NCI-H2107 treated with DMSO at 0.1 percent for 48 hours (cell line): ENCODE data around the gene XDH.

ENCODE experiments used
- DNase-seq: peaks from one replicate; lab custom pipeline; 2025; ENCODE audit not compliant: unreplicated experiment; lab: John Stamatoyannopoulos, UW

XDH gene

DNA sequence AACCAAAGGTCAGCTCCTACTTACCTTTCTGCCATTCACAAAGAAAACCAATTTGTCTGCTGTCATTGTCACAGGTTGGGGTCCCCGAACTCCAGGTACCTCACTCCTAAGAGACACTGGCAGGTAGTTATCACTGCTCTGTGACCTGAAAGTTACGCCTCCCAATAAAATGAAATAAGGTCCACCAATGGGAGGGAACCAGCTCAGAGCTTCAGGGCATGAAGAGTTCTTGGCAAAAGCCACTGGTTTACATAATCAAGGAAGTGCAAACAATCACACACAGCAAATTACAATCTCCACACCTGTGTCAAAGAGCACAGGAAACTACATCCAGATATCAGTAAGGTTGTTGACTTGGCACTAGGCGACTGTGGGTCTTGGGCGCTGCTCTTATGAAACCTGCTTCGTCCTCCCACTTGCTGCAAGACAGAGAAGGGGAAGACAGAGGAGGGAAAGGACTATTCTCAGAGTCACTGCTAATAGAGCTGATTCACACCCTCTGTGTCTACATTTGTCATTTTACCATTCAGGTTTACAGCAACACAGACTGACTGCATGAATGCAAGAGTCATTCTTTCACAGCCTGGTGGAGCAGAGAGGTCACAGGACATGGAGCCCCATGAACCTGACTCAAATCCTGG, at the start of gene XDH:
Gene XDH, minus strand, starts transcription at position 142 of the 641 bp plus-strand sequence. Its CDS starts 76 bp downstream, at position 66.
- DNase-seq: no peak

DNA sequence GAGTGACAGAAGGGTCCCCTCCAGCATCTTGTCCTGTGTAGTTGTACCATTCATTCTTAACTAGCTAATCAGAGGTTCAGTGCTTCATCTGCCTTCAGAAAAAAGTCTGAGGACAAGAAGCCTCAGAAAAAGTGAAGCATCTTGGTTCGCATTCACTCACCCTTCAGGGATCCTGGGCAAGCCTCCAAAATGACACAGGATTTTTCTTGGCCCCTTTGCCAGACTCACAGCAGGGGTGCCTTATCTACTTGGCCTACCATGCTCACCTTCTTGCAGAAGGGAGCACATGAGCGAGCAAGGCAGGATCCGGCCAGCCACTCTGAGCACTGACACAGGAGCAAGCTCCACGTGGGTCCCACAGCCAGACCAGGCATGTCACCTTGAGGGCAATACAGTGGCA, 43.1 kb upstream of the XDH start:
- no peak for DNase-seq

DNA sequence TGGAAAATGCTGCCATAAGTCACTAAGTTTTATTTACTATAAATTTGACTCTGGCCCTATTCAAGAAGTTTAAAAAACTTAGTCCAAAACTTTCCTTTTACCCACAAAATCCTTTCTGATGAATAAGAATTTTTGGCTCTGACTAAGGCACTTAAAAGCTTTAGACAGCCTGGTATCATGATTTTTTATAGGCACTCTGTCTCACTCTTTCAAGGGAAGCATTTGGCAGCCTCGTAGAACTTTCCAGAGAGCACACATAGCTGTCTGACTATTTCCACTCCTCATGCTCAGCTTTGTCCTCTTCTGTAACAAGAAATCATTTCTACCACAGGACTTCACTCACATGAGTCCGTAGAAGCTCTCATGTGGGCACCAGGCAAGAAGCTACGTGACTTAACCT, 32.3 kb upstream of the XDH start:
- DNase-seq: no peak

DNA sequence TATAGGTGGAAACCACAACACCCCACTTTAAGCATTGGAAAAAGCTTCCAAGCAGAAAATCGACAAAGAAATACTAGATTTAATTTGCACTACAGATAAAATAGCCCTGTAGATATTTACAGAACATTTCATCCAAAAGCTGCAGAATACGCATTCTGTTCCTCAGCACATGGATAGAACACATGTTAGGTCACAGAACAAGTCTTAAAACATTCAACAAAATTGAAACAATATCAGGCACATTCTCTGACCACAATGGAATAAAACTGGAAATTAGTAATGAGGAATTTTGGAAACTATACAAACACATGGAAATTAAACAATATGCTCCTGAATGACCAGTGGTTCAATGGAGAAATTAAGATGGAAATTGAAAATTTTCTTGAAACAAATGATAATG, 27.8 kb upstream of the XDH start:
- DNase-seq: no peak

DNA sequence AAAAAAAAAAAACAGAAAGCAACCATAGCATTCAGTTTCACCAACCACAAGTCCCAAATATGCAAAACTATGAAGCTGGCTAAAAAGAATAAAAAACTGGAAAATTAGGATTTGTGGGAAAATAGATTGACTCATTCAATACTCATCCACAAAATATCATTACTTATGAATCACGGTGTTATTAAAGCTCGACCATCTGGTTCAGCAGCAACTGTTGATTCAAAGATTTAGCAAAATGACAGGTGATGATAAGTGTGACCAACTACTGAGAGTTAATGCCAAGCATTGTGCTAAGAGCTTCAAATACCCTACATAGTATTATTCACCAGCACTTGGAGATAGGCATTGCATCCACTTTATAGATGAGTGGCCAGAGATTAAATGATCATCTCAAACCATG, 26.2 kb upstream of the XDH start:
- no peak for DNase-seq

DNA sequence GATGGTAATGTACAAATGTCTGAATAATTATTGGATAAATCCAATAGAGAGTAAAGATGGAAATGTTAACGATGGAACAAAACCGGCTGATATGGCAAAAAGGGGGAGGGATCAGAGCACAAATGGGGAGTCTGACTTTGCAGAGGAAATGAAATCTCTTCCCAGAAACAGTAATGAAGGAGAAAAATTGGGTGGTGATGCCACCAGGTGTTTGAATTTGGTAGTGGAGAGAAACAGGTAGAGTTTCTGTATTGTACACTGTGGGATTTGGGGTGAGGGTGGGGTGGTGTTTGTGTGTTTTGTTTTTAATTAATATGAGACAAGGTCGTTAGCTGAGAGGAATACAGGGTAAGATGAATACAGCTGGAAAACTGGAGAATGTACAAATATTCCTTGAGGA, 20.4 kb upstream of the XDH start:
- no peak for DNase-seq

DNA sequence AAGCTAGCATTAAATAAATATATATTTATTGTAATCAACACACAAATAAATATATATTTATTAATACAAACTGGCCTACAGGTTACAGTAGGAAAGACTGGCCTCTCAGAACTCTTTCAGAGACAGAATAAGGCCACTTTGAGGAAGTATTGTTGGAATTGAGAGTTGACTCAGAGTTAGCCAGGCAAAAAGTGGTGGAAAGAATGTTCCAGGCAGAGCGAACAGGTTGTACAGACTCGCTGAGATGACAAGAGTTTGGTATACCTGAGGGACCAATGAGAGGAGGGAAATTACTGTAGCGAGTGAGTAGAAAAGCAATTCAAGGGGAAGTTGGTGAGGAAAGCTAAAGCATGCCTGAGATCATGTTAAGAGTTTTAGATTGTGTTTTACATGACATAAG, 19.0 kb upstream of the XDH start:
- no peak for DNase-seq

DNA sequence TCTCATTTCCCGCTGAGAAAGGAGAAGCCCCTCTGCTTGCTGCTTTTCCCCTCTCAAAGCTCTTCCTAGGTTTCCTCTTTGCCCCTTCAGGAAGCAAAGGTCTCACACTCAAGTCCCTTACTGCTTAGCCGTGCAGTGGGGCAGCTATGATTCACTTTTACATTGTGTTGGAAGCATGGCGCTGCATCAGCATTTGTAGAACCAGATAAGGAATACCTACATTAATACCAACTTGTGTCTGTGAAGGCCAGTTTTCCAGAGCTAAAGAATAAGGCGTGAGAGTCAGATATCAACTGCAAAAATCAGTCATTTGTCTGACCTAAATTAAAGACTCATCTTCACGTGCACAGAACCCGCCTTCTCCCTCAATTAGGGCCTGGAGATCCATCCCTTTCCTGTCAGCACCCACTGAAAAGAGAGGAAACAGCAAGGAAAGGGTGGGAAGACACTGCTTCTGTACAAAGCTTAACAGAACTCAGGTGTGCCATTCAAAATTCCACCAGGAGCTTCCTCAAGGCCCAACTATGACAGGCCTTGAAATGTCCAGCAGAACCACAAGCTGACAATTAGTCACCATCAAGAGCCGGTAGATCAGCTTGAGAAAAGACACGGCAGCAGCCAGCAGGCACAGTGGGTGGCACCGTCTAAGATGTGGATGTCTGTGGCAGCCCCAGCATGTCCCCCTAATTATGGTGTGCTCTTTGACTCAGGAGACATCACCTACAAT, 16.1 kb upstream of the XDH start:
- DNase-seq: no peak

DNA sequence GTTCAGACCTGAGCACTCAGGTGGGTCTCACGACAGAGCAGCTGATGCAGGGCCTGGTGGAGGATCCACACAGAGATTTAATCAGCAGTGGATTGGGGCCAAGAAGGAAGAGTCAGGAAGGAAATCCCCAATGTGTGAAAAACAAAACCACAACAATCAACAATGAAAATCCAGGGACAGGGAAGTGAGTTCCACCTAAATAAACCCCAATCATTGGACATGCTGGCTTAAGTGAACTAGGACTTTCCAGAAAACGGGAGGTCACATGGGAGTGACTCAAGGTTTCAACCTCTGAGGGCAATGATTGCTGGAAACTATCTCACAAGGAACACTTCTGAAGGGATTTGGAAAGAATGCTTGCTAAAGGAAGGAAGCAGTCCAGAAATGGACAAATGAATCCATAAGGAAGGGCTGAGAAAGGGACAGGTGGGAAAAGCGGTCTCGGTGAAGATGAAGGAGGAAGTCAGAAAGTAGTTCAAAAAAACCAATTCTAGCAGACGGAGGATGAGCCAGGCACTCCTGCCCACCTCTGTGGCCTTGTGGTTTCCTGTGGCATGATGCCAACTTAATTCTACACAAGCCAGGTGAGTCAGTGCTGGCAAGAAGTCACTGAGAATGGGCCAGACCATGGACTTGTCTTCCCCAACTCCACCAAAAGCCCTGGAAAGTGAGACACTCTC, 15.4 kb upstream of the XDH start:
- DNase-seq: no peak

DNA sequence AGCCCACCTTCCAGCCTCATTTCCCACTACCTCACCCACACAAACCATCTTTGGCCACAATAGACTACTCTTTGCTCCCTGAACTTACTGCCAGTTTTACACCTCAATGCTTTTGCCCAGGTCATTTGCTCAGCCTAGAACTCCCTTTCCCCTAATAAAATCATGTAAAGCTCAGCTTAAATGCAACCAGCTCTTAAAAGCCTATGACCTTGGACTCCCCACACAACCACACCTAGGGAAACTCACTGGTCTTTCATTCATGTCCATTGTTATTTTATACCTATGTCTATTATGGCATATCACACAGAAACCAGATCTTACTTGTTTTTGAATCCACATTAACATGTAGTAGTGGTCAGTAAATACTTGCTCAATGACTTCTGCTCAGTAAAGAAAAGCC, 14.5 kb upstream of the XDH start:
- no peak for DNase-seq

DNA sequence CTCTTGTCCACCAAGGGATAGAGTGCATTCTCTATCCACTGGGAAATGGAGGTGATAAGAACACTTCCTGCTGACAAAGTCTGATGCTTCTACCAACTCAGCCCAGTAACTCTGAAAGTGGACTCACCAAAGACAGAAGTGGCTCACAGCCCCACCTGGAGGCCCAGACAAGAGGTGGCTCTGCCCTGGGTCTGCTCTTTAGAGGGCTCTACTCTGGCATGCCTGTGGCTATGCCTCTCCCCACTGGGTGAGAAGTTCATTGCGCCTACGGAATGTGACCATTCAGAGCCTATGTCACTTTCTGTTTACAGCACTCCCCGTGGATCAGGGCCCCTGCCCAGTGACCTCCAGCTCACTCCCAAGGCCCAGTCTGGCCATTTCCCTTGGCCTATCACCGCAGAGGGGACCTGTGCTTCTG, 13.5 kb upstream of the XDH start:
- no peak for DNase-seq

DNA sequence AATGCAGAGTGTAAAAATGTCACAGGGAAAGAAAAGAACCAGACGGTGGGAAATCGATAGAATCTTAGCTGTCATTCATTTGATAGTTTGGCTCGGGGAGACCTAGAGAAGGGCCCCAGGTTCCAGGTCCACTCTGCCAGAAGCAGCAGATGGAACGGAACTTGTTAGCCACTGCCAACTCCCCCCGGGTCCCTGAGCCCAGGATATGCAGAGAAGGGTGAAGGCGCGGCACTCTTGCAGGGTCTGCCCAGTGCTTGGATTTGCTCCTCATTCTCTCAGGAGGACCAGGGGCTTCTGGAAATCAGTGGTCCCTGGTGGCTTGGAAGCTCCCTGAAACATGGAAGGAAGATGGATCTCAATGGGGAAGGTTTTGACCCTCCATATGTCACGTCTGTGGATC, 11.6 kb upstream of the XDH start:
- DNase-seq: no peak

DNA sequence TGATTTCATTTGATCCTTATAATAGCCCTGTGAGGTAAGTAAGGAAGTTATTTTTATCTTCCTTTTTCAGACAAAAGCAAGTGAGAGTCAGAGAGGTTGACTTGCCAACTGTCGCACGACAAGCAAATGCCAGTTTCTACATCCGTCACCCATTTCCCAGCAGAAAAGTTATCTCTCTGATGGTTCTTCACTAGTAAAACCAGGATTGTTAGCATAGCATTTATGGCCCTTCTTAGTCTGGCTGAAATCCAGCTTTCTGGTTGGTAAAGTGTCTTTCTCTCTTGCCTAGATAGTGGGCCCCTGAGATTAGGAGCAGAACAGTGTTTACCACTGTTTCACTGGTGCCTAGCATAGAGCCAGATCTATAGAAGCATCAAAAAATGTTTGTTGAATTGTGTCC, 7.1 kb upstream of the XDH start:
- DNase-seq: no peak

DNA sequence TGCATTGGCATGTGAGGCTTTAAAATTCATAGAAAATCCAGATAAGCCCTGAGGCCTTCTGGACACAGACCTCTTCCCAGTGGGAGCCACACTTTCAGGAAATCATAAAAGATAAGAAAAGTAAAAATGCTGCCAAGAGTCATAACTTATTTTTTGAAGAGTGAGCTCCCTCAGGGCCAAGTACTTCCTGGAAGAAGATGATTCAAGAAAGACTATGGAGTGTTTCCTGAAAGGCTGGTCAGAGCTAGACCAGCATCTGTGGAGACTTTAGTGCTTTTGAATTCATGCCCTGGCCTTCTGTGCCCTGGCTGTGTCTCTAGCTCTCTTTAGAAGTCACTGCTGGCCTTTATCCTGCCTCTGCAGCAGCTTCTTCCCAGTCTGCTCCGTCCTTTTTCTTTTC, 6.4 kb upstream of the XDH start:
- no peak for DNase-seq

DNA sequence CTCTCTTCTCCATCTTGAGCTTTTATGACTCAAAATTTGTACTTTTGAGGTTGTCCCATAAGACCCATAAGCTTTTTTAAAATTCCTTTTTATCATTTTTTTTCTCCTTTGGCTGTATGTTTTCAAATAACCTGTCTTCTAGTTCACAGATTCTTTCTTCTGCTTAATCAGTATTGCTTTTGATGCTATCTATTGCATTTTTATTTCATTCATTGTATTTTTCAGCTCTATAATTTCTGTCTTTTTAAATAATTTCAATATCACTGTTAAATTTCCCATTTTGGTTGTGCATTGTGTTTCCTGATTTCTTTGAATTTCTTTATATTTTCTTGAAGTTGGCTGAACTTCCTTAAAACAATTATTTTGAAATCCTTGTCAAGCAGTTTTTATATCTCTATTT, 4.8 kb upstream of the XDH start:
- no peak for DNase-seq

DNA sequence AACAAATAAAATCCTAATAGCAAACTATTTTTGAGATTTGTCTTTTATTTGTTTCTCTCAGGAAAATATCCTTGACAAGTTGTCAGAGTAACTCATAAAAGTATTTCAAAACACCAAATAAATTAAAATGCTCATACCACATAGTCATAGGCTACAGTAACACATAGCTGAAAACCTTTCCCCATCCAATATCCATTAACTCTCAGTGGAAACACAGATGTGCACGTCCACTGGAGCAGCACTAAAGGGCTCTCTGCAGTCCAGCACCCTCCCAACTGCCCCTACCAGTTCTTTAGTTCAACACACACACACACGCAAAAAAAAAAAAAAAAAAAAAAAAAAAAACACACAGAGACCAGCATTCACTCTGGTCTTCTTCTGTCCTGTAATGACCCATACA, 879 bp upstream of the XDH start:
- no peak for DNase-seq

DNA sequence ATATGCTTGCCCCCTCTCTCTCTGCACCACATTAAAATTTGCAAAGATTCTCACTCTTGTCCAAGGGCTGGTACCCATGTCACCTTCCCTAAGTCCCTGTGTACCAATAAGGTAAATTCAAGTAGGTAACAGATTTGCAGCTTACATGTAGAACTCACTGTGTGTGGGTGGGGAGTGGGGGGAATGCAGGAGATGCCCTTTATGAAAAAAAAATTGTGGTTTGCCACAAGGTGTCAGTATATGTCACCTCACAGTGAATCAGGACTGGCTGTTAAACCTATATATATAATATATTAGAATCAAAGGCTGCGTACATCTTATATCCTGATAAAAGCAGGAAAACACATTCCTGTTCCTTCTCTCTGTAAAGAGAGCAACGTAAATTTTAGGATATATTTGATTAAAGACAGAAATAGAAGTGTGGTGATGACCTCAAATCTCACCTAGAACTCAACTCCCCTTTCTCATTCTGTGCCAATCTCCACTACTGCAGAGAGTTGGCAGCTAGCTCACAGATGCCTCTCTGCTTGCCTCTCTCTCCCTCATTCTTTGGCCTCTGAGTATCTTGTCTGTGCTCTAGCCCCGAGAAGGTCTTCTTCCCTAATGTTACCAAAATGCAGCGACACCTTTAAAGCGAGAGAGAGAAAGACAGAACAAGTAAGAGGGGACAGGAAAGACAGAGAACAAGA, 536 bp downstream of the XDH start:
- DNase-seq: no peak

DNA sequence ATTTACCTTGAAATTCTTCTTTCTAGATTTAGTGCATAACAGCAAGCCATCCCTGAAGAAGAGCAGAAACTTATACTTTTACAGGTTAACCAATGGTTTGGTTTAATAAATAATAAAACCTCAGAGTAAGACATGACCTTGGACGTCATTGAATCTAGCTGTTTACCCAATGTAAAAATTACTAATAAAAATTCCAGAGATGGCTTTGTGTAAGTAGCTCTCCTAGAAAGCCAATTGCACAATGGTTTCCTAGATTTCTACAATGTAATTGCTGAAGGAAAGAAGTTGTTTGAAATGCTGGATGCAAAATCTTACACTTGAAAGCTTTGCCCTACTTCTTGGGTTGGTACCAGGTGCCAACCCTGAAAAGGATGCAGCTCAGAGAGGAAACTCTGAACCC, 1.5 kb downstream of the XDH start:
- DNase-seq: no peak

DNA sequence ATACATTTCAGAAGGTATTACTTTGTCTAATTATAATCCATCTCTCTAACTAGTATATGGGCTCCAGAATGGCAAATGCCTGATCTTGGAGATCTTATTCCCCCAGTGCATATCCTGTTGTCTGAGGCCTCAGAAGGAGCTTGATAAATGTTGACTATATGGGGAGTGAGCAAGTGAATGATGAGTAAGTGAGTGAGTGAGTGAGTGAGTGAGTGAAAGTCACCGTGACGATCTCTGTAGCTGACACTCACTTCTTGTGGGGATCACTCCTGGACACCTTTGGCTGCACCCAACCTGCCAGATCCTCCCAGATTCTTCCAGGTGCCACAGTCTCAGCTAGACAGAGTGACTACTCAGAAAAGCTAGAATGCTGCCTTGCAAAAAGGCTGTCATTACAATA, 2.8 kb downstream of the XDH start:
- DNase-seq: no peak

DNA sequence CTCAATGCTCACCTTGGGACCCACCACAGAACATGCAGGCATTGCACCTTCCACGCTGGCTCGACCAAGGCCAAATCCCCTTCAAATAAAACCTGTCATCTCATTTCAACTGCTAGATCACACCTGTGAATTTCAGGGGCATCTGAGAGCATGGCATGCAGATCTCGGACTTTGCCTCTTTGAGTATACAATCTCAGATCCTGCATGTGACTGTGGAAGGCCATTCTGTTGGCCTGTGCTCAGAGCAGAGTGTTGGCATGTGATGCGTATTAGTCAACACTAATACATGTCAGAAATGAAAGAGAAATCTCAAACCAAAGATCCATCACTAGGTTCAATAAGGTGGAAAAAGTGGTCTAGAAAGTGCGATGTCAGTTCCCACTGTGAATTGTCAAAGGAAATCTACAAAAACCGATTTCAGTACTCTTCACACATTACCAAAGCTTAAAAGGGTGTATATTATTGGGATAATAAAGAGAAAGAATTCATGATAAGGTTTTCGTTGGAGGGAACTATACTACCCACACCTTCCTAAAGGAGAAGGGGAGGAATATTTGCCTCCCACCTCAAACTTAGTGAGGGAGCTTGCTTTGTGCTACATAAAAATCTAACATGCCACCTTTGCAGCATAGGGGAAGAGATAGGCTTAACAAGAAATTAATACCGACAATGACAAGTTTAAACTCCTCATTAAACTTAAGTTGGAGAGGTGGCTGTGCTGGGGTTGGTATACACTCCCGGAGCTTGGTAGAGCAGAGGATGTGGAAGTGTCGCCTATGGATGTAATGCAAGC, 7.8 kb downstream of the XDH start:
- no peak for DNase-seq

DNA sequence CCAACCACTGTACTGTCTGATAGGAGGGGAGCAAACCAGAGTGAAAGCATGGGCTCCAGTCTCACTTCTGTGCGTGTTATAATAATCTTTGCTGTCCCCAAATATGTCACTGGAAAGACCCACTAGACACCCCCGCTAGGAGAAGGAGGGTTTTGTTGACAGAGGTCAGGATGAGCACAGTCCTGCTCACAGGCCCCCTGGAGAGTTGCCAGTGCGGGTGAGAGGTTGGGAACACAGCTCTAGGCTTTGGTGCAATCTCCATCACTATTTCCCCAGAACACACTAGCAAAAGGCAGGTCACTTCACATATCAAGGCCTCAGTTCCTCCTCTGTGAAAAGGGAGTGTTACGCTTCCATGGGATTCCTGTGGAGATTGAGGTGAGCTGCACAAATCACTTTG, 9.7 kb downstream of the XDH start:
- DNase-seq: no peak
